DOHH2 (cell line): ENCODE measurements around the gene TOR2A.

Source experiments
- H3F3A ChIP-seq: fragments of 200-600 bp; sonication (generic), shearing (Covaris generic); 2 replicates; pipeline ENCODE4 v1.6.0; 2016; ENCODE audit warnings: antibody characterized with exemption, mild to moderate bottlenecking; ENCODE audit not compliant: control insufficient read depth, insufficient read depth
- H3K27ac ChIP-seq: fragments of 200-600 bp; sonication (generic); 2 replicates; pipeline ENCODE4 v1.5.1; 2014; ENCODE audit warnings: low read depth, mild to moderate bottlenecking, low read length, moderate library complexity
- H3K27me3 ChIP-seq: fragments of 200-600 bp; sonication (generic); 2 replicates; pipeline ENCODE4 v1.6.1; 2014; ENCODE audit warnings: mild to moderate bottlenecking, low read length, mixed read lengths; ENCODE audit not compliant: control insufficient read depth
- H3K36me3 ChIP-seq: fragments of 200-600 bp; sonication (generic); 2 replicates; pipeline ENCODE4 v1.6.1; 2014; ENCODE audit warnings: mild to moderate bottlenecking, low read length, moderate library complexity, mixed read lengths; ENCODE audit not compliant: control insufficient read depth
- H3K4me1 ChIP-seq: fragments of 200-600 bp; sonication (generic); 2 replicates; pipeline ENCODE4 v1.6.1; 2014; ENCODE audit warnings: mild to moderate bottlenecking, low read length, mixed read lengths; ENCODE audit not compliant: control insufficient read depth
- H3K4me2 ChIP-seq: fragments of 200-600 bp; sonication (generic); 2 replicates; pipeline ENCODE4 v1.6.0; 2014; ENCODE audit warnings: mild to moderate bottlenecking, low read length, moderate library complexity
- H3K4me3 ChIP-seq: fragments of 200-600 bp; sonication (generic); 2 replicates; pipeline ENCODE4 v1.5.1; 2014; ENCODE audit warnings: mild to moderate bottlenecking, low read length, mixed read lengths
- H3K79me2 ChIP-seq: fragments of 200-600 bp; sonication (generic); 2 replicates; pipeline ENCODE4 v1.6.1; 2014; ENCODE audit warnings: mild to moderate bottlenecking, low read length, mixed read lengths; ENCODE audit not compliant: control insufficient read depth
- H3K9me2 ChIP-seq: fragments of 200-600 bp; sonication (generic); replicated peaks from 2 replicates; pipeline ENCODE4 v1.6.1; 2014; ENCODE audit warnings: mild to moderate bottlenecking, low read length, mixed read lengths; ENCODE audit not compliant: control insufficient read depth
- H3K9me3 ChIP-seq: fragments of 200-600 bp; sonication (generic); 2 replicates; pipeline ENCODE4 v1.6.1; 2014; ENCODE audit warnings: antibody characterized with exemption, low read length, mixed read lengths; ENCODE audit not compliant: control insufficient read depth, insufficient read depth
- H4K20me1 ChIP-seq: fragments of 200-600 bp; sonication (generic); 2 replicates; pipeline ENCODE4 v1.6.0; 2014; ENCODE audit warnings: low read depth, mild to moderate bottlenecking, antibody characterized with exemption, low read length, moderate library complexity; ENCODE audit not compliant: control insufficient read depth, insufficient read depth
- EZH2phosphoT487 ChIP-seq: fragments of 200-600 bp; sonication (generic); IDR thresholded peaks from 2 replicates; pipeline ENCODE4 v1.6.1; 2017; ENCODE audit warnings: borderline replicate concordance, mild to moderate bottlenecking, antibody characterized with exemption, low read length, moderate library complexity, mixed read lengths
- TF ChIP-seq, protein P1 (sequence below): fragments of 200-600 bp; sonication (generic); IDR thresholded peaks from one replicate; pipeline ENCODE4 v1.5.1; 2014; ENCODE audit warnings: antibody characterized with exemption, mild to moderate bottlenecking, low read depth, low read length; ENCODE audit not compliant: poor library complexity, severe bottlenecking

The TOR2A gene

DNA sequence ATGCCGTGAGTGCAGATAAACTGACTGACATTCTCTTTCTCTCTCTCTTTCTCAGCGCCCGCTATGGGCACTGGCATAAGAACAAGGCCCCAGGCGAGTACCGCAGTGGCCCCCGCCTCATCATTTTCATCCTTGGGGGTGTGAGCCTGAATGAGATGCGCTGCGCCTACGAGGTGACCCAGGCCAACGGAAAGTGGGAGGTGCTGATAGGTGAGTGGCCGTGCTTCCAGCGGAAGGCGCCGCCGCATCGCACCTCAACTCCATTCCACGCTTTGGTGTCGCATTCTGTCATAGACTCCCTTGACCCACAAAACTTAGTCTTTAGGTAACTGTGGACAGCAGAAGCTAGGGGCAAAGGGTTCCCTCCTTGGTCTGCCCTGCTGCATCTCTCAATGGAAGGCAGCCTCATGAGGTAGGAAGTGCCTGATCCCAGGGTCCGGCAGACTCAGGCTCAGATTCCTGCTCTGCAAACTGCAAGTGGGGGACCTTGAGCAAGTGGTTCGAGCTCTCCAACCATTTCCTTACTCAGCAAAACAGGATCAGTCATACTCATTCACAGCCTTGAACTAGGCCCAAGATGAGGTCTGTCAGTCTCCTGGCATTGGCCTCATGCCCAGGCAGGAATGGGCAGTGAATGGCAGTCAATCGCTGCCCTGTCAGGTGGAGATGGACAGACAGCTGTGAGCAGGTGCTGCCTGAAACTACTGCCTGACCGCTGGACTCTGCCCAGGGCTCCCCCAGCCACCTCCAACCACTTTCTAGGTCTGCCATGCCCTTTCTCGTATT lies 52.5 kb downstream of the TOR2A start:
- Histone ChIP-seq H3K27me3 (no peaks in the 10 kb centered on the region), H4K20me1 (no peaks in the 10 kb centered on the region), H3K4me2 (no peak overlapping the region), H3K4me3 (no peak overlapping the region), H3K79me2 (no peaks in the 10 kb centered on the region), H3F3A (no peaks in the 10 kb centered on the region), H3K27ac (no peak overlapping the region), H3K4me1 (no peaks in the 10 kb centered on the region), H3K9me3 (no peaks in the 10 kb centered on the region), H3K36me3 (no peaks in the 10 kb centered on the region), H3K9me2 (no peaks in the 10 kb centered on the region)
- TF ChIP-seq EZH2phosphoT487: no peak
- TF ChIP-seq, protein P1, sequence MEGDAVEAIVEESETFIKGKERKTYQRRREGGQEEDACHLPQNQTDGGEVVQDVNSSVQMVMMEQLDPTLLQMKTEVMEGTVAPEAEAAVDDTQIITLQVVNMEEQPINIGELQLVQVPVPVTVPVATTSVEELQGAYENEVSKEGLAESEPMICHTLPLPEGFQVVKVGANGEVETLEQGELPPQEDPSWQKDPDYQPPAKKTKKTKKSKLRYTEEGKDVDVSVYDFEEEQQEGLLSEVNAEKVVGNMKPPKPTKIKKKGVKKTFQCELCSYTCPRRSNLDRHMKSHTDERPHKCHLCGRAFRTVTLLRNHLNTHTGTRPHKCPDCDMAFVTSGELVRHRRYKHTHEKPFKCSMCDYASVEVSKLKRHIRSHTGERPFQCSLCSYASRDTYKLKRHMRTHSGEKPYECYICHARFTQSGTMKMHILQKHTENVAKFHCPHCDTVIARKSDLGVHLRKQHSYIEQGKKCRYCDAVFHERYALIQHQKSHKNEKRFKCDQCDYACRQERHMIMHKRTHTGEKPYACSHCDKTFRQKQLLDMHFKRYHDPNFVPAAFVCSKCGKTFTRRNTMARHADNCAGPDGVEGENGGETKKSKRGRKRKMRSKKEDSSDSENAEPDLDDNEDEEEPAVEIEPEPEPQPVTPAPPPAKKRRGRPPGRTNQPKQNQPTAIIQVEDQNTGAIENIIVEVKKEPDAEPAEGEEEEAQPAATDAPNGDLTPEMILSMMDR: no peak
